H1 (cell line): ENCODE results near the gene HOXB9. TPM values are rescaled to one million over a fixed set of nuclear protein-coding genes. Genes with fewer than 3 reads are reported as not detected.

Source experiments
- CTCF ChIA-PET: fragments of 300-600 bp; sonication (Branson Sonifier 250); formaldehyde crosslinking; loops from one replicate; lab custom pipeline; 2021; ENCODE audit not compliant: partially characterized antibody; lab: Charles Lee
- POLR2A ChIA-PET: fragments of 300-600 bp; sonication (Branson Sonifier 250); formaldehyde crosslinking; loops from one replicate; lab custom pipeline; 2021; ENCODE audit warnings: inconsistent platforms; ENCODE audit not compliant: partially characterized antibody; lab: Charles Lee
- DNase-seq, 2 experiments: peaks; one replicate each; pipeline versions ENCODE4 v3.0.0 to v3.0.0-alpha.2; 2010 to 2022; ENCODE audit warnings: low spot score in 2 of 2, low read depth in 1 of 2, mixed read lengths in 1 of 2
- FAIRE-seq: peaks from 2 replicates; lab custom pipeline; 2011; peaks lifted over from hg19 to GRCh38; lab: Jason Lieb, UNC
- H2AFZ ChIP-seq: 2 replicates; pipeline ENCODE4 v1.8.1; 2012; ENCODE audit warnings: low read length, inconsistent platforms
- H2AK5ac ChIP-seq: 2 replicates; pipeline ENCODE4 v1.6.1; 2013; ENCODE audit warnings: low read depth, low read length
- H2BK120ac ChIP-seq: replicated peaks from 2 replicates; pipeline ENCODE3; 2013; ENCODE audit warnings: low read depth, low read length, inconsistent platforms
- H2BK12ac ChIP-seq: 2 replicates; pipeline ENCODE4 v1.6.1; 2013; ENCODE audit warnings: low read depth, low read length
- H2BK15ac ChIP-seq: 2 replicates; pipeline ENCODE4 v1.6.1; 2013; ENCODE audit warnings: low read length
- H2BK20ac ChIP-seq: 2 replicates; pipeline ENCODE4 v1.6.1; 2013; ENCODE audit warnings: low read length
- H2BK5ac ChIP-seq: 2 replicates; pipeline ENCODE4 v1.6.1; 2013; ENCODE audit warnings: low read depth, low read length
- H3K14ac ChIP-seq: 2 replicates; pipeline ENCODE4 v1.6.1; 2013; ENCODE audit warnings: inconsistent platforms; ENCODE audit not compliant: insufficient read length
- H3K18ac ChIP-seq: 2 replicates; pipeline ENCODE4 v1.6.1; 2013; ENCODE audit warnings: low read length; ENCODE audit errors: extremely low read depth
- H3K23ac ChIP-seq: 2 replicates; pipeline ENCODE4 v1.6.1; 2013; ENCODE audit warnings: inconsistent platforms; ENCODE audit not compliant: insufficient read length
- H3K23me2 ChIP-seq: 2 replicates; pipeline ENCODE4 v1.6.1; 2013; ENCODE audit warnings: low read depth, low read length
- H3K27ac ChIP-seq: 2 replicates; pipeline ENCODE4 v1.6.1; 2011; ENCODE audit warnings: low read depth, low read length, inconsistent platforms
- H3K27me3 ChIP-seq, 4 experiments: replicated peaks in 1 of 4; 1 replicate in 1 of 4; 2 replicates in 3 of 4; pipeline versions ENCODE4 v1.6.1 to v1.8.1; 2011 to 2013; ENCODE audit warnings: low read length in 3 of 4, mild to moderate bottlenecking in 3 of 4, inconsistent platforms in 2 of 4, mixed read lengths in 2 of 4, moderate library complexity in 1 of 4; ENCODE audit not compliant: control insufficient read depth in 3 of 4, insufficient read depth in 3 of 4; ENCODE audit errors: extremely low read depth in 1 of 4
- H3K36me3 ChIP-seq, 4 experiments: 2 replicates each; pipeline versions ENCODE4 v1.6.1 to v1.8.1; 2011 to 2013; ENCODE audit warnings: mild to moderate bottlenecking in 4 of 4, low read length in 3 of 4, moderate library complexity in 2 of 4, control low read depth in 1 of 4, inconsistent platforms in 1 of 4; ENCODE audit not compliant: insufficient read depth in 4 of 4, control insufficient read depth in 2 of 4
- H3K4ac ChIP-seq: replicated peaks from 2 replicates; pipeline ENCODE3; 2013; ENCODE audit warnings: low read length, low read depth, mixed read lengths, inconsistent platforms; ENCODE audit not compliant: insufficient read length
- H3K4me1 ChIP-seq, 4 experiments: replicated peaks in 1 of 4; 1 replicate in 1 of 4; 2 replicates in 3 of 4; pipeline versions ENCODE4 v1.6.1 to v1.8.1; 2011 to 2013; ENCODE audit warnings: low read length in 3 of 4, inconsistent platforms in 2 of 4, mixed read lengths in 1 of 4; ENCODE audit not compliant: insufficient read depth in 4 of 4, control insufficient read depth in 3 of 4
- H3K4me2 ChIP-seq, 2 experiments: 2 replicates each; pipeline versions ENCODE4 v1.6.1 to v1.8.1; 2011 to 2013; ENCODE audit warnings: low read depth in 2 of 2, low read length in 2 of 2, control low read depth in 1 of 2, inconsistent platforms in 1 of 2, mild to moderate bottlenecking in 1 of 2; ENCODE audit not compliant: insufficient read depth in 1 of 2
- H3K4me3 ChIP-seq, 4 experiments: fragments of 200-600, 300-600 bp in 1 of 4; sonication (generic), shearing (Covaris generic), sonication (Bioruptor Twin) in 1 of 4; 2 replicates each; pipeline versions ENCODE4 v1.5.1 to v1.8.1; 2011 to 2016; ENCODE audit warnings: low read length in 4 of 4, low read depth in 3 of 4, control low read depth in 2 of 4, inconsistent platforms in 2 of 4, mild to moderate bottlenecking in 2 of 4, mixed read lengths in 1 of 4, moderate library complexity in 1 of 4; ENCODE audit not compliant: insufficient read depth in 2 of 4; ENCODE audit errors: extremely low read depth in 1 of 4
- H3K56ac ChIP-seq: replicated peaks from 2 replicates; pipeline ENCODE3; 2013; ENCODE audit warnings: low read depth, mild to moderate bottlenecking, mixed read lengths, low read length, inconsistent platforms; ENCODE audit not compliant: insufficient read length
- H3K79me1 ChIP-seq: 2 replicates; pipeline ENCODE4 v1.6.1; 2013; ENCODE audit warnings: low read depth, low read length, control low read depth
- H3K79me2 ChIP-seq, 2 experiments: 2 replicates each; pipeline versions ENCODE4 v1.6.1 to v1.8.1; 2012 to 2013; ENCODE audit warnings: low read length in 2 of 2, mild to moderate bottlenecking in 2 of 2, inconsistent platforms in 1 of 2; ENCODE audit not compliant: insufficient read depth in 2 of 2, control insufficient read depth in 1 of 2
- H3K9ac ChIP-seq, 4 experiments: replicated peaks in 1 of 4; 1 replicate in 1 of 4; 2 replicates in 3 of 4; pipeline versions ENCODE4 v1.6.1 to v1.8.1; 2011 to 2013; ENCODE audit warnings: low read depth in 3 of 4, low read length in 3 of 4, control low read depth in 2 of 4, mild to moderate bottlenecking in 2 of 4, moderate library complexity in 2 of 4, inconsistent platforms in 1 of 4; ENCODE audit errors: extremely low read depth in 1 of 4
- H3K9me3 ChIP-seq, 2 experiments: 2 replicates each; pipeline versions ENCODE4 v1.6.1 to v1.8.1; 2012 to 2013; ENCODE audit warnings: mild to moderate bottlenecking in 2 of 2, moderate library complexity in 2 of 2, control low read depth in 1 of 2, inconsistent platforms in 1 of 2, low read depth in 1 of 2, low read length in 1 of 2, mixed read lengths in 1 of 2; ENCODE audit not compliant: insufficient read depth in 2 of 2
- H4K20me1 ChIP-seq, 2 experiments: replicated peaks in 1 of 2; 2 replicates each; pipeline versions ENCODE3 to v1.8.1; 2011 to 2013; ENCODE audit warnings: inconsistent platforms in 2 of 2, low read length in 2 of 2, mild to moderate bottlenecking in 1 of 2; ENCODE audit not compliant: insufficient read depth in 2 of 2, control insufficient read depth in 1 of 2
- H4K5ac ChIP-seq: 2 replicates; pipeline ENCODE4 v1.6.1; 2013; ENCODE audit warnings: low read length, low read depth, mixed read lengths, inconsistent platforms; ENCODE audit not compliant: insufficient read length
- H4K8ac ChIP-seq: 2 replicates; pipeline ENCODE4 v1.8.0; 2013; ENCODE audit warnings: mild to moderate bottlenecking, moderate library complexity, low read length, inconsistent platforms; ENCODE audit not compliant: insufficient read depth; ENCODE audit errors: extremely low read depth
- H4K91ac ChIP-seq: replicated peaks from 2 replicates; pipeline ENCODE3; 2013; ENCODE audit warnings: low read length, mixed read lengths, inconsistent platforms; ENCODE audit not compliant: insufficient read length
- BCL11A ChIP-seq, 2 experiments: IDR thresholded peaks; one replicate each; pipeline ENCODE4 v1.6.1; 2011; ENCODE audit warnings: low read depth in 2 of 2, low read length in 2 of 2, mild to moderate bottlenecking in 2 of 2
- BRCA1 ChIP-seq: IDR thresholded peaks from 2 replicates; pipeline ENCODE4 v1.6.1; 2012; ENCODE audit warnings: low read depth, low read length, improper control_type of control experiment
- CTBP2 ChIP-seq: IDR thresholded peaks from 2 replicates; pipeline ENCODE4 v1.7.0; 2011; ENCODE audit warnings: borderline replicate concordance, mild to moderate bottlenecking, moderate library complexity, mixed read lengths, low read length; ENCODE audit not compliant: insufficient read depth, insufficient read length
- EZH2 ChIP-seq: fragments of 200-600 bp; sonication (generic); IDR thresholded peaks from 2 replicates; pipeline ENCODE4 v1.7.1; 2012; ENCODE audit warnings: low read depth, mild to moderate bottlenecking, moderate library complexity, low read length, inconsistent platforms; ENCODE audit not compliant: severe bottlenecking
- KDM4A ChIP-seq: IDR thresholded peaks from one replicate; pipeline ENCODE4 v1.7.1; 2012; ENCODE audit warnings: low read depth, mild to moderate bottlenecking, moderate library complexity, low read length, inconsistent platforms; ENCODE audit not compliant: severe bottlenecking
- RNF2 ChIP-seq: fragments of 200-900, 300-1000 bp; sonication (generic); IDR thresholded peaks from 2 replicates; pipeline ENCODE4 v1.7.1; 2016; ENCODE audit warnings: borderline replicate concordance, low read depth, mild to moderate bottlenecking, antibody characterized with exemption, low read length; ENCODE audit not compliant: poor library complexity, severe bottlenecking; ENCODE audit errors: missing control alignments
- WGBS, 2 experiments: shearing (Covaris generic) in 1 of 2; methylation state at CpG; one replicate each; pipeline versions ENCODE4 v1.1.6 to v1.1.7; 2013 to 2015; ENCODE audit warnings: low lambda C conversion rate in 2 of 2, mixed read lengths in 2 of 2, inconsistent platforms in 1 of 2, low coverage in 1 of 2, missing lambda C conversion rate in 1 of 2; ENCODE audit not compliant: insufficient replicate concordance in 2 of 2, insufficient coverage in 1 of 2, insufficient read length in 1 of 2; ENCODE audit errors: extremely low coverage in 1 of 2, missing lambda C conversion rate in 1 of 2; 5-methylcytosine and 5-hydroxymethylcytosine counted together
- polyA plus RNA-seq, 7 experiments: library from polyadenylated mRNA; depleted of rRNA in 3 of 7; stranded (reverse) in 5 of 7; unstranded in 2 of 7; fragments of >200 nt in 5 of 7; fragments of 200-250 nt in 2 of 7; gene quantifications; 1 replicate in 5 of 7; 2 replicates in 1 of 7; 4 replicates in 1 of 7; pipeline versions ENCODE4 v1.2.1 to v1.2.3, GENCODE V29; 2011 to 2013; ENCODE audit warnings: missing spikeins in 2 of 7, mixed read lengths in 2 of 7
- total RNA-seq: library from RNA; stranded (reverse); fragmentation: NEBNext Ultra II Directional; extraction: Animal tissue kit (Norgen Biotek cat#: 25700); gene quantifications from 2 replicates; pipeline ENCODE4 v1.2.1, GENCODE V29; 2021
- TF ChIP-seq, protein P1 (sequence below): IDR thresholded peaks from 2 replicates; pipeline ENCODE4 v1.6.1; 2012; ENCODE audit warnings: inconsistent platforms
- TF ChIP-seq, protein P2 (sequence below): IDR thresholded peaks from 2 replicates; pipeline ENCODE4 v1.6.1; 2011; ENCODE audit warnings: low read length, improper control_type of control experiment

HOXB9 gene
- total and polyA plus RNA-seq, 2 of the 8 experiments (the other 6 are each of a cell fraction or from before 2014, with no cell fraction given): not detected

DNA sequence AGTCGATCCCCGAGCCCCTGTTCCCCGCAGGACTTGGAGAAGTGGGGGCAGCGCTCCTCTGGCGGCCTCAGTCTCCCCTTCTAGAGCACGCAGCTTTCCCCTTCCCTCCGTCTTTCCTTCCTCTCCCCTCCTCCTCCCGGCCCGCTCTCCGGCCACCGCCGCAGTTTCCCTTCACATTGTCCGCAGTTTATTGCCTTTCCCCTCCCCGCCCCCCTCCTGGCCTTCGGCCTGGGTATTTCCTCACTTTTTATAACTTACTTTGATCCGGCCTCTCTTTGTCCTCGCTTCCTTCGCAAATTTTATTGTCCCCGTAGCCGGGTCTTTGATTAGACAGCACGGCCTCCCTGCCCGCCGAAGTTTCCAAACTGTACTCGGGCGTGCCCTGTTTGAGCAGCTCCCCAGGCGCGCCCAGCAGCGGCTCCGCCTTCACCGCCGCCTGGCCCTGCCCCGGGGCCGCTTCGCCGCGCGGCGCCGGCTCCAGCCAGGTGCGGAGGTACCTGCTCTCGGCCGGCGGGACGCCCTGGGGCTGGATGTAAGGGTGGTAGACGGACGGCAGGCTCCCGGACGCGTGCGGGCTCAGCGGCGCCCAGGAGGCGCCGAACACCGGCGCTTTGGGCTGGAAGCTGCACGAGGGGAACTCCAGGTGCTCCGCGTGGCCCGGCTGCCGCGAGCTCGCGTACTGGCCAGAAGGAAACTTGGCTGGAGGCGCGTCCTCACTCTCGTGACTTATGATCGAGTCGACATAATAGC is 488 bp downstream of the HOXB9 start:
- Histone ChIP-seq H2BK120ac (no peak overlapping the region), H4K5ac (no peak overlapping the region), H3K14ac (no peak overlapping the region), H3K27ac (no peak overlapping the region), H3K9me3 (no peaks in the 10 kb centered on the region), H3K79me2 (no peaks in the 10 kb centered on the region), H3K79me1 (no peaks in the 10 kb centered on the region), H2BK12ac (0 out of 2 replicates have a peak overlapping the region, but pooled peaks have one; percentile 60), H2BK20ac (no peak overlapping the region), H2BK5ac (no peak overlapping the region), H2AK5ac (no peak overlapping the region), H3K27me3 (peaks cover 98 to 100% (median 100%) of the 10 kb centered on the region in 4 experiments), H3K4me3 (peak overlapping the region in 2 of 4 experiments; percentile 19 to 52; a peak in 5 of 8 replicates), H2AFZ (no peak overlapping the region), H3K56ac (no peak overlapping the region), H3K9ac (no peak overlapping the region), H4K20me1 (peaks cover 37 to 52% of the 10 kb centered on the region in 2 experiments), H3K4ac (no peak overlapping the region), H3K36me3 (peaks cover 0 to 13% (median 0%) of the 10 kb centered on the region in 4 experiments; a peak in 1 of 8 replicates), H2BK15ac (0 out of 2 replicates have a peak overlapping the region, but pooled peaks have one; percentile 61), H3K23ac (no peak overlapping the region), H3K18ac (peak overlapping the region; percentile 32; the same call in 1 of the 2 replicates), H4K8ac (peak overlapping the region; percentile 41; the same call in 1 of the 2 replicates), H3K4me1 (peaks cover 0 to 11% (median 5%) of the 10 kb centered on the region in 4 experiments; a peak in 5 of 7 replicates), H3K23me2 (no peaks in the 10 kb centered on the region; the same call in 1 of the 2 replicates), H3K4me2 (peak overlapping the region; percentile 55 to 61), H4K91ac (no peak overlapping the region)
- POLR2A ChIA-PET: interaction anchor here (1.1 to 1.6 kb wide), 3 partner anchors 9 to 19 kb away, joined by 3 to 4 read pairs (median 3); no protein-coding TSS in a partner anchor
- CTCF ChIA-PET: interaction anchor here (0.7 to 4.6 kb wide), 15 partner anchors 9 to 1332 kb away, joined by 3 to 30 read pairs (median 3); partner anchors contain the start of genes HOXB5 and HOXB8
- FAIRE-seq (no peak), DNase-seq (peak in 1 of 2 experiments; percentile 77)
- WGBS, 2 experiments: 5% methylated on average over 53 of the region's 69 CpGs; no CpG with 5 or more reads in 1 of the 2 experiments
- TF ChIP-seq CTBP2 (peak; percentile 21), BRCA1 (no peak), BCL11A (IDR thresholded peaks at IDR 0.05; ENCODE audit: low read depth in 2 of 2, low read length in 2 of 2) (no peak), EZH2 (peak; percentile 69), RNF2 (peak; percentile 91), KDM4A (peak; percentile 7)
- TF ChIP-seq, protein P1, sequence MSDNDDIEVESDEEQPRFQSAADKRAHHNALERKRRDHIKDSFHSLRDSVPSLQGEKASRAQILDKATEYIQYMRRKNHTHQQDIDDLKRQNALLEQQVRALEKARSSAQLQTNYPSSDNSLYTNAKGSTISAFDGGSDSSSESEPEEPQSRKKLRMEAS: 0 out of 2 replicates have a peak, but pooled peaks have one; percentile 13
- TF ChIP-seq, protein P2, sequence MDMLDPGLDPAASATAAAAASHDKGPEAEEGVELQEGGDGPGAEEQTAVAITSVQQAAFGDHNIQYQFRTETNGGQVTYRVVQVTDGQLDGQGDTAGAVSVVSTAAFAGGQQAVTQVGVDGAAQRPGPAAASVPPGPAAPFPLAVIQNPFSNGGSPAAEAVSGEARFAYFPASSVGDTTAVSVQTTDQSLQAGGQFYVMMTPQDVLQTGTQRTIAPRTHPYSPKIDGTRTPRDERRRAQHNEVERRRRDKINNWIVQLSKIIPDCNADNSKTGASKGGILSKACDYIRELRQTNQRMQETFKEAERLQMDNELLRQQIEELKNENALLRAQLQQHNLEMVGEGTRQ: no peak
